GM19193 (cell line): Measurements from ENCODE around the gene B4GALNT3.

Experiments used
- POLR2A ChIP-seq: IDR thresholded peaks from 4 replicates; pipeline ENCODE4 v1.6.1; 2011; ENCODE audit not compliant: insufficient read depth, insufficient read length; ENCODE audit errors: extremely low read depth

B4GALNT3 gene

DNA sequence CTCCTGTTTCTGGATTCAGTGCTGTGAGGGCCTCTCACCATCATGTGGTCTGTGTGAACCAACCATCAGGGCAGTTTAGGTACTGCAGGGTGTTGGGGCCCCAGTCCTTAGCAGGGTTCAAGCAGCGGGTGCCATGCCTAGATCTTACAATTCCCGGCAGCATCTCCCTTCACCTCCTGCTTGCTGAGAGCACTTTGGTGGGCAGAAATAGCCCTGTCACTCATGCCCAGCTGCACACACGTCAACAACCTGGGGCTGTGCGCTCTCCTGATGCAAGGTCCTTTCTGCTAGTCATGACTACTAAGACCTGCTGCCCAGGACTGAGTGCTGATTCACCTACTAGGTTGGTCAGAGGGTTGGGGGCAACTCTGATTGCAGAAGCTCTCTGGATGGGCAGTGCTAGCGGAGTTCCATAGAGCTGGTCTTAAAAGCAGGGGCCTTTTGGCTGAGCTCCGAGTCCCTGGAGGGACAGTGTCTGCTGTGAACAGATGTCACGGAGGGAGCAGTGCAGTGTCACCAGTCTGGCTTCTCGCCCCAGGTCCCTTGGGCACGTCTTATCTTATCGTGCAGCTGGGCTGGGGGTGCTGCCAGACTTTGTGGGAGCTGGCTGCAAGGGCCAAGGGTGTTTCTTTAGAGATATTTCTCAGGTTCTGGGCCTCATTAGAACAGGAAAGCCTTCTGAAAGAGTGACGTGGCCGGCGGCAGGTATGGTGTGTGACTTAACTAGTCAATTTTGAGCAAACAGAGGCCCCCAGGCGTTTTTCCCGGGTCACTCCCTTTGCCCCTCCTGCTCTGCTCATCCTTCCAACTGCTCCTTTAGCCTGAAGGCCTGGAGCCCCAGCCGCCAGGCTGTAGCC is 131.7 kb downstream of the B4GALNT3 start:
- no peak for TF ChIP-seq POLR2A

DNA sequence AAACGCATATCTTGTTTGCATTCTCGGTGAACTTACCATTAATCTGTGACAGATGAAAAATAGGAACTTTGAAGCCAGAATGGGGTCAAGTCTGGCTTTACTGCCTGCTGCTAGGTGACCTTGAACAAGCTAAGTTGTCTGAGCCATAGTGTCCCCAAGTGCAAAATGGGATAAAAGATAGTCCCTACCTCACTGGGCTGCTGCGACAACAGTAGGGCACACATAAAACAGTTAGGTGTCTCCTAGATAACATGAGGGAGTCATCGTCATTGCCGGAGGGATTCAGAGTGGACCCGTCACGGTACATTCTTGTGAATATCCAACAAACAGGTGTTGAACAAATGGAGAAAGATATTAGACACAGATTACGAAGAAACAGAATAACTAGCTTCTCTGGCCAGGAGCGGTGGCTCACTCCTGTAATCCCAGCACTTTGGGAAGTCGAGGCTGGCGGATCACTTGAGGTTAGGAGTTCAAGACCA is 132.3 kb downstream of the B4GALNT3 start:
- no peak for TF ChIP-seq POLR2A

DNA sequence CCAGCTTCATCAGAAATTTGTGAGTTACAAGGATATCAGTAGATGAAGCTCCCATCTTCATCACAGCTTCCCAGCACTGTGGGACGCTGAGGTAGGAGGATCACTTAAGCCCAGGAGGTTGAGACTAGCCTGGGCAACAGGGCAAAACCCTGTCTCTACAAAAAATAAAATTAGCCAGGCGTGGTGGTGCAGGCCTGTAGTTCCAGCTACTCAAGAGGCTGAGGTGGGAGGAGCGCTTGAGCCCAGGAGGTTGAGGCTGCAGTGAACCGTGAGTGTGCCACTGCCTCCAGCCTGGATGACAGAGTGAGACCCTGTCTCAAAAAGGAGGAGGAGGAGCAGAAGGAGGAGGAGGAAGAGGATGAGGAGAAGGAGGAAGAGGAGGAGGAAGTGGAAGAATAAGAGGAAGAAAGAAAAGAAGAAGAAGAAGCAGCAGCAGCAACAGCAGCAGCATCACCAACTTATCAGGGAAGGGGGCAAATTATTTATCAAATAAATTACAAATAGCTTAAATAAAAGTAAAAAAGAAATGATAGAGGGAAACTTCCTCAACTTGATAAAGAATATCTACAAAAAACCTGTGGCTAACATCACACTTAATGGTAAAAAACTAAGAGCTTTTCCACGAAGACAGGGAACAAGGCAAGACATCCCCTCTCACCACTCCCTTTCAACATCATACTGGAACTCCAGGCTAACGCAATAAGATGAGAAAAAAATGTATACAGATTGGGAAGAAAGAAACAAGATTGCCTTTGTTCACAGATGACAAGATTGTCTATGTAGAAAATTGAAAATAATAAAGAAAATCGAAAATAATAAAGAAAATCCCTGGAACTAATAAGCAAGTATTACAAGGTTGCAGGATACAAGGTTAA is 133.9 kb downstream of the B4GALNT3 start:
- no peak for TF ChIP-seq POLR2A

DNA sequence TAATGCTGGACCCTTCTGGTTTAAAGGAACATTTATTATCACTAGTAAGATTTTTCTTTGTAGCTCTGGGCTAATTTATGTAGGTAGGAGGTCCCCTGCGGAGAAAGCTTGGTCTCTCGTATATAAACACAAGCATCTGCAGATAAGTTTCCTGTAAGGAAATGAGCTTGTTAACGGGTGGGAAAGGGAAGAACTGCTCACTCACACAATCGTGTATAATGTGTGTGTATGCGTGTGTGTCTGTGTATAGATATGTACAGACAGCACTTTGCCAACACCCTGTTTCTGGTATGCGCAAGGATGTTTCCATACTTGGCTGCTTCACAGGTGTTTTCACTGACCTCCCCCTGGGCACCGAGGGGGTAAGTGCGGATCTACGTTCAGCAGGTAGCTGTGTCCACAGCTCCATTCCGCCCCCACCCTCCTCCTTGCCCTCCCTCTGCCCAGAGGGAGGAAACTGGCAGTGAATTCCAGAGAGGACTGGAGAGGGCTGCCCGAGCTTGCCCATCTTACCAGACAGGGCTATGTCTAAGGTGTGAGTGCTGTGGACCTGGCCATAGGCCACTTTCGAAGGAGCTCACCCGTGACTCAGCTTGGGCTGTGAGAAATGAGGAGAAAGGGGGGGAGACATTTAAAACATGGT is 138.3 kb downstream of the B4GALNT3 start:
- TF ChIP-seq POLR2A: no peak

DNA sequence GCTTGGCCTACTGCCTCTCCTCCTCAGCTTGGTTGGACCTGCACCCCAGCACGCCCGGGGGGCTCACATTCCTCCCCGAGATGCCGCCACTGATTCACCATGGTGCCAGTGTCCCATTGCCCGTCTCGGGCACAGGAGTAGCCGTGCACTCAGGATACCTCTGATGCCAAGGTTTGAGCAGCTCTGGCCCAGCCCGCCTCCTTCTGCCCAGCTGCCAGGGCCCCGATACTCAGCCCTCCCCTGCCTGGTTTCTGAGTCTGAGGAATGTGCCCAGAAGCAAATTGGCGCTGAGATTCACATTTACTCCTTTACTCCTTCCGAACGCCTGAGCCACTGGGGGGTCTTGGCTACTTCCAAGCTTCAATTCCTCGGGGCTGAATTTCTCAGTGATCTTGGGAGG is 140.0 kb downstream of the B4GALNT3 start:
- TF ChIP-seq POLR2A: no peak

DNA sequence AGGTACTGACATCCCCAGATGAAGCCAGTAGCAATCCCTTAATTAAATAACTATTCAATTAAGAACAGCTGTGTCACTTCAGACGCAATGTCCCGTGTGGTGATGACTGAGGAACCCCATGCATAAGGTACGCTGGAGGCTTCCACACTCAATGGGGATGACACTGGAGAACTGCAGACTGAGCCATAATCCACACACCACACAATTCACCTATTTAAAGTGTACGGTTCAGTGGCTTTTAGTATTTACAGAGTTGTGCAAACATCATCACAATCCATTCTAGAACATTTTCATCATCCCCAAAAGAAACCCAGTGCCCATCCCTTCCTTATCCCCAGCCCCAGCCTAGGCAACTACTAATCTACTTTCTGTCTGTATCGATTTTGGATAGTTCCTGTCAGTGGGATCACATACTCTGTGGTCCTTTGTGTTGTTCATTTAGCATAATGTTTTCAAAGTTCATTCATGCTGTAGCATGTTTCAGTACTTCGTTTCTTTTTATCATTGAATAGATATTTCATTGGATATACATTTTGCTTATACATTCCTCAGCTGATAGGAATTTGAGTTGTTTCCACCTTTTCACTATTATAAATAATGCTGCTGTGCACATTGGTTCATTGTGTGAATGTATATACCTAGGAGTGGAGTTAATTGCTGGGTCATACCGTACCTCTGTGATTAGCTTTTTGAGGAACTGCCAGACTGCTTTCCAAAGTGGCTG is 142.4 kb downstream of the B4GALNT3 start:
- no peak for TF ChIP-seq POLR2A

DNA sequence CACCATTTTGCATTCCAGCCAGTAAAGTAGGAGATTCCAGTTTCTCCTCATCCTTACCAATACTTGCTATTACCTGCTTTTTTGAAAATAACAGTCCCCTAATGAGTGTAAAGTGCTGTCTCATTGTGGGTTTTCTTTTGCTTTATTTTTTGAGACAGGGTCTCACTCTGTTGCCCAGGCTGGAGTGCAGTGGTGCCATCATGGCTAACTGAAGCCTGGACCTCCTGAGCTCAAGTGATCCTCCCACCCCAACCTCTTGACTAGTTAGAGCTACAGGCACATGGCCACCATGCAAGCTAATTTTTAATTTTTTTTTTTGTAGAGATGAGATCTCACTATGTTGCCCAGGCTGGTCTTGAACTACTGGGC is 142.9 kb downstream of the B4GALNT3 start:
- no peak for TF ChIP-seq POLR2A

DNA sequence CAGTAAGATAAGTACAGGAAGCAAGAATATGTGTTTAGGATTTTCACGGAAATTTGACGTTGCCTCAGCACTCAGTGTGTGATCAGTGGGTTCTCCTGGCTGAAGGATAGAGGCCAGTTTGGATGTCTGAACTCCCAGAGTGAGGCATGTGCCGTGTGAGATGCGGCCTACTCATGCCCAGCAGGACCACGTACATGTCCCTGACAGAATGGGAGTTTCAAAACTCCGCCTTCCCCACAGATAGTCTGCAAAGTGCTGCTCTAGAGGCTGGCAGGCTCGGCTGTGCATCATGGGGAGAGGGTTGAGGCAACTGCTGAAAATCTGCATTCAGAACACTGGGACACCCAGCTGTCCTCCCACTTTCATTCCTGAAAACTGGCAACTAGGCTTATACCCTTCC is 145.2 kb downstream of the B4GALNT3 start:
- TF ChIP-seq POLR2A: no peak

DNA sequence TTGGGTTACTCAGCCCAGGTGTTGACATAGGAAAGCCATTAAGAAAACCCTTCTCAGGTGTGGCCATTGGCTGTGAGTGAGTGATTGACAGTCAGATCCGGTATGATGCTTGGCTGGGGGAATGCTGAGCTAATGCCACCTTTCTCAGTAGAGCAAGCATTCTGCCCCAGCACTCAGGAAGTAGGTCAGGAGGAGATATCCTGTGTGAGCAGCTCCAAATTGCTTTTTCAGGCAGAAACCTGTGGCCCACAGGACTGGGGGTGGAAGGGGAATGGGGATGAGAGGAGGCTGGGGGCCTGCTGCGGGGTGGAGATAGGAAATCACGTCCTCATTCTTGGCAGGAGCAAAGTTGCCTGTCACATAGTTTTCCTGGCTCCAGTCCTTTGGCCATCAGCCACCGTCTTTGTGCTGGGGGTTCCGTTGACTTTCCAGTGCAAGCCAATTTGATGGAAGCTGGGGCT is 147.8 kb downstream of the B4GALNT3 start:
- TF ChIP-seq POLR2A: no peak

DNA sequence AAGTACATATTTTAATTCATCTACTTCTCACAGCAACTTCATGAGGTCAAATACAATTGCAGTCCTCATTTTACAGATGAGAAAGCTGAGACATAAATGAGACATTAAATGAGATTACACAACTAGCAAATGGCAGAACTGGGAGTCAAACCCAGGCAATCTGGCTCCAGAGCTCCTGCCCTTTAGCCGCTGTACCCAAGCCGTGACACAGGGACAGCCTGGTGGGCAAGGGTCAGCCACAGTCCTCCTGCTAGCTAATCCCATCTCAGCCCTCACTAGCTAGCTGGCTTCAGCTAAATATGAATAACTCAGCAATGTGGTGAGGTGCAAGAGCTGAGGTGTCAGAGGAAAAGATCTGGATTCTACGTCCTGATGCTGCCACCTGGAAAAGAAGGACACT is 148.7 kb downstream of the B4GALNT3 start:
- TF ChIP-seq POLR2A: no peak

DNA sequence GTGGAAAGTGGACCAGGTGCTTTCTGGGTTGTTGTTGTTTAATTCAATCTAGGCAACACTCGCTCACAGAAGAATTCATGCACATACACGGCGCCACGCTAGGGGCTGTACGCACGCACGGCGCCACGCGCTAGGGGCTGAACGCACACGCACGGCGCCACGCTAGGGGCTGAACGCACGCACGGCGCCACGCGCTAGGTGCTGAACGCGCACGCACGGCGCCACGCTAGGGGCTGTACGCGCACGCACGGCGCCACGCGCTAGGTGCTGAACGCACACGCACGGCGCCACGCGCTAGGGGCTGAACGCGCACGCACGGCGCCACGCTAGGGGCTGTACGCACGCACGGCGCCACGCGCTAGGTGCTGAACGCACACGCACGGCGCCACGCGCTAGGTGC is 149.2 kb downstream of the B4GALNT3 start:
- no peak for TF ChIP-seq POLR2A

DNA sequence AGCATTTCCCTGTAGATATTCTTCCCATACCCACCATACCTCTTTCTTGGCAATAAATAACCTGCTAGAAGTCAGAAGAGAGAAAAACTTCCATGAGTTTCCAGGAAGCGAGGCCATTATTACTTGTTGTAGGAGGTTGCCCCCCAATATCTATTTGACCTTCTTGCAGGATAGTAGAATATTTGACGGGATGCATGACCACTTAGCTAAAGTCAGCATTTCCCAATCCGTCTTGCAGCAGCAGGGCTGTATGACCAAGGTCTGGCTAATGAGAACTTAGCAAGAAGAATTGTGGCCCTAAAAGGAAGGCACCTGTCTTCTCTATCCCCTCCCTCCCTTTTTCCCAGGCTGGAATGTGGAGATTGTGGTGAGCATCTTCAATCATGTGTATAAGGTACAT is 152.0 kb downstream of the B4GALNT3 start:
- TF ChIP-seq POLR2A: no peak

DNA sequence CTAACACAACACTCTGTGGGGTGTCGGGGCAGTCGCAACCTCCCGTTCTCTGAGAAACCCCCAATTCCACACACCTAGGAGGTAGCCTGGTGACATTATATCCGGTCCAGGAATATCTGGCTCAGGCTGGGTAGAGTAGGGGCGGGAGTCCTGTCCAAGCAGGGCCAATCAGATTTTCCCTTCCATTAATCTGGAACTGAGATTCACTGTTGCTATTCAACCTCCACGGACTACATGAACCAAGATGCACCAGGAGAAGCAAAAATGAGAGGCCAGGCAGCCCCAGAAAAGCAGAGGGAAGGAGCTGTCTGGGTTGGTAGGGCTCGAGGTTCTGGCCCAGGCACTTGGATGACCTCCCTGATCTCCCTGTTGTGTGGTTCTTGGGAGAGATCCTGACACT is 152.6 kb downstream of the B4GALNT3 start:
- TF ChIP-seq POLR2A: no peak

DNA sequence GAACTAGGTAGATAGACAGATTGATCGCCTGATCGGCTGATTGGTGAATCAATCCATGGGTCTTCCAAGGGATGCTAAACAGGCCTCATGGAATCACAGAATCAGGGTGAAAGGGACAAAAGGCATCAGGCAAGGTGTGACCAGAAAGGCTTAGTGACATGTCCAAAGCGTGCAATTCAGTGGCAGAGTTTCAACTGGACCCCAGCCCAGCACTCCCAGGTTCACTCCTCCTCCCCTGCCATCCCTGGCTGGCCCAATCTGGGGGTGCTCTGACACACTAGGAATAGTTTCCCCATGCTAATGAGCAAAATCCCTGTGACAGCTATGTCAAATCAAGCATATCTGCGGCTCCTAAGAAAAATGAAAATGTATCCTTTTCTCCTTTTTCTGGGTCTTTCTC is 153.1 kb downstream of the B4GALNT3 start:
- TF ChIP-seq POLR2A: no peak
